Trophoblast cell (in vitro differentiated cells and primary cell): ENCODE results near the gene RALGAPA2.

Experiments
- DNase-seq, 2 donors: peaks; one replicate each; pipeline ENCODE4 v3.0.0-alpha.2; 2016
- H2AFZ ChIP-seq: 2 replicates; pipeline ENCODE4 v1.6.1; 2013; ENCODE audit warnings: low read length, moderate library complexity, mild to moderate bottlenecking; ENCODE audit not compliant: insufficient read depth, poor library complexity
- H2AK5ac ChIP-seq: 2 replicates; pipeline ENCODE4 v1.6.1; 2013; ENCODE audit warnings: mild to moderate bottlenecking, low read length
- H2BK120ac ChIP-seq: 2 replicates; pipeline ENCODE4 v1.6.1; 2013; ENCODE audit warnings: low read length, mild to moderate bottlenecking, moderate library complexity; ENCODE audit not compliant: insufficient read depth, poor library complexity
- H2BK12ac ChIP-seq: 2 replicates; pipeline ENCODE4 v1.6.1; 2013; ENCODE audit warnings: mild to moderate bottlenecking, low read length, moderate library complexity
- H2BK5ac ChIP-seq: 2 replicates; pipeline ENCODE4 v1.6.1; 2013; ENCODE audit warnings: low read length, low read depth, moderate library complexity, mild to moderate bottlenecking; ENCODE audit not compliant: poor library complexity
- H3K14ac ChIP-seq: 2 replicates; pipeline ENCODE4 v1.6.1; 2013; ENCODE audit warnings: mild to moderate bottlenecking, low read length
- H3K18ac ChIP-seq: 2 replicates; pipeline ENCODE4 v1.6.1; 2013; ENCODE audit warnings: mild to moderate bottlenecking, low read length
- H3K23ac ChIP-seq: 2 replicates; pipeline ENCODE4 v1.6.1; 2013; ENCODE audit warnings: low read length
- H3K27ac ChIP-seq: 2 replicates; pipeline ENCODE4 v1.5.1; 2013; ENCODE audit warnings: low read depth, mild to moderate bottlenecking, inconsistent platforms, low read length, moderate library complexity
- H3K27me3 ChIP-seq: 2 replicates; pipeline ENCODE4 v1.6.1; 2013; ENCODE audit warnings: inconsistent platforms, mild to moderate bottlenecking, low read length, moderate library complexity; ENCODE audit not compliant: insufficient read depth
- H3K36me3 ChIP-seq, 2 experiments: 1 replicate in 1 of 2; 2 replicates in 1 of 2; pipeline ENCODE4 v1.6.1; 2013; ENCODE audit warnings: low read length in 2 of 2, mild to moderate bottlenecking in 2 of 2, moderate library complexity in 1 of 2; ENCODE audit not compliant: insufficient read depth in 2 of 2, control insufficient read depth in 1 of 2
- H3K4ac ChIP-seq: 2 replicates; pipeline ENCODE4 v1.6.1; 2013; ENCODE audit warnings: low read depth, mild to moderate bottlenecking, low read length, moderate library complexity
- H3K4me1 ChIP-seq, 2 experiments: 1 replicate in 1 of 2; 2 replicates in 1 of 2; pipeline ENCODE4 v1.6.1; 2013; ENCODE audit warnings: low read length in 2 of 2, mild to moderate bottlenecking in 2 of 2, moderate library complexity in 1 of 2; ENCODE audit not compliant: insufficient read depth in 2 of 2, control insufficient read depth in 1 of 2
- H3K4me2 ChIP-seq: 2 replicates; pipeline ENCODE4 v1.6.1; 2013; ENCODE audit warnings: inconsistent platforms, mild to moderate bottlenecking, low read length, moderate library complexity
- H3K4me3 ChIP-seq: 2 replicates; pipeline ENCODE4 v1.5.1; 2013; ENCODE audit warnings: mild to moderate bottlenecking, low read depth, low read length, inconsistent platforms
- H3K79me1 ChIP-seq: one replicate; pipeline ENCODE4 v1.6.1; 2013; ENCODE audit warnings: low read length
- H3K79me2 ChIP-seq: 2 replicates; pipeline ENCODE4 v1.6.1; 2013; ENCODE audit warnings: low read length, mild to moderate bottlenecking; ENCODE audit not compliant: control insufficient read depth, insufficient read depth, poor library complexity
- H3K9ac ChIP-seq: 2 replicates; pipeline ENCODE4 v1.6.1; 2013; ENCODE audit warnings: mild to moderate bottlenecking, low read length
- H3K9me3 ChIP-seq: 2 replicates; pipeline ENCODE4 v1.6.1; 2013; ENCODE audit warnings: low read depth, mild to moderate bottlenecking, control low read depth, inconsistent platforms, low read length; ENCODE audit not compliant: insufficient read depth
- H4K12ac ChIP-seq: 2 replicates; pipeline ENCODE4 v1.6.1; 2013; ENCODE audit warnings: low read depth, mild to moderate bottlenecking, low read length, moderate library complexity
- H4K8ac ChIP-seq: 2 replicates; pipeline ENCODE4 v1.6.1; 2013; ENCODE audit warnings: low read depth, mild to moderate bottlenecking, low read length, moderate library complexity
- H4K91ac ChIP-seq: one replicate; pipeline ENCODE4 v1.6.1; 2013; ENCODE audit warnings: low read depth, mild to moderate bottlenecking, low read length, moderate library complexity
- WGBS: extraction: QIAGEN DNeasy Blood & Tissue Kit; methylation state at CpG from one replicate; pipeline ENCODE4 v1.1.7; 2013; ENCODE audit warnings: missing lambda C conversion rate; ENCODE audit not compliant: insufficient read length, insufficient coverage; ENCODE audit errors: extremely low coverage; 5-methylcytosine and 5-hydroxymethylcytosine counted together

The RALGAPA2 gene

GRCh38 chr20:20677186-20677585 is 35.3 kb downstream of the RALGAPA2 start:
- no peak overlapping the region for H3K14ac ChIP-seq
- no peak for DNase-seq
- H2BK5ac ChIP-seq: no peak overlapping the region
- H2BK12ac ChIP-seq: no peak overlapping the region
- no peak overlapping the region for H3K4me2 ChIP-seq
- H3K18ac ChIP-seq: no peak overlapping the region
- H3K9ac ChIP-seq: no peak overlapping the region
- no peaks in the 10 kb centered on the region for H3K79me2 ChIP-seq
- H4K8ac ChIP-seq: no peak overlapping the region
- no peak overlapping the region for H4K91ac ChIP-seq
- no peaks in the 10 kb centered on the region for H3K4me1 ChIP-seq
- no peaks in the 10 kb centered on the region for H3K27me3 ChIP-seq
- H2BK120ac ChIP-seq: no peak overlapping the region
- no peaks in the 10 kb centered on the region for H3K9me3 ChIP-seq
- no peak overlapping the region for H2AK5ac ChIP-seq
- H3K36me3 ChIP-seq: no peaks in the 10 kb centered on the region
- H3K4me3 ChIP-seq: no peak overlapping the region
- H3K23ac ChIP-seq: no peak overlapping the region
- H3K79me1 ChIP-seq: no peaks in the 10 kb centered on the region
- no peak overlapping the region for H3K4ac ChIP-seq
- no CpG with 5 or more reads among the region's 3 CpGs for WGBS
- no peak overlapping the region for H2AFZ ChIP-seq
- no peak overlapping the region for H4K12ac ChIP-seq
- no peak overlapping the region for H3K27ac ChIP-seq

- Histone ChIP-seq H3K36me3 (no peaks in the 10 kb centered on the region), H2AFZ (no peak overlapping the region), H3K14ac (no peak overlapping the region), H2BK120ac (no peak overlapping the region), H3K4me3 (no peak overlapping the region), H2BK12ac (no peak overlapping the region), H3K18ac (no peak overlapping the region), H3K4ac (no peak overlapping the region), H3K79me1 (no peaks in the 10 kb centered on the region), H4K91ac (no peak overlapping the region), H2BK5ac (no peak overlapping the region), H3K79me2 (no peaks in the 10 kb centered on the region), H4K12ac (no peak overlapping the region), H2AK5ac (no peak overlapping the region), H4K8ac (no peak overlapping the region), H3K27me3 (no peaks in the 10 kb centered on the region), H3K27ac (no peak overlapping the region), H3K23ac (no peak overlapping the region), H3K4me2 (no peak overlapping the region), H3K4me1 (no peaks in the 10 kb centered on the region), H3K9me3 (no peaks in the 10 kb centered on the region), H3K9ac (no peak overlapping the region)
- DNase-seq: no peak
- no CpG with 5 or more reads among the region's 1 CpG for WGBS
Observed at GRCh38 chr20:20668639-20669038, 43.8 kb downstream of the RALGAPA2 start.

DNA sequence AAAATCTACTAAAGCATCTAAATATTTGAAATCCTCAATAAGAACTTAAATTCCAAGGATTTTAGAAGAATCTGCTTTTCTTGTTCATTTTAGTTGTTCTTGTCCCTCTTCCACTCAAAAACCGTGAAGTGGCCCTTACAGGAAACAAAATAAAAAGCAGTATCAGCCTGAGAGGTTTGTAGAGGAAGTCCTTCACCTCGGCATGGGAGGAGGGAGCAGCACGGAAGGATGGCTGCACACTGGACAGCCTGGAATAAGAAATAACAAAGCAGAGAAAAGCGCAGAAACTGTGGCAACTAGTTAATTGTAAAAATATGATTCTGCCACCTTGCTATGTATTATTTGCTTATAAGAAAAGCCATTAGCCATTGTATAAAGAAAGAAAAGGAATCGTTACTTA is 46.1 kb downstream of the RALGAPA2 start:
- Histone ChIP-seq H3K79me2 (no peaks in the 10 kb centered on the region), H3K4me1 (no peaks in the 10 kb centered on the region), H2AK5ac (no peak overlapping the region), H3K23ac (no peak overlapping the region), H2BK12ac (no peak overlapping the region), H4K91ac (no peak overlapping the region), H3K27ac (no peak overlapping the region), H3K9me3 (no peaks in the 10 kb centered on the region), H3K79me1 (no peaks in the 10 kb centered on the region), H2BK5ac (no peak overlapping the region), H4K12ac (no peak overlapping the region), H3K9ac (no peak overlapping the region), H3K18ac (no peak overlapping the region), H4K8ac (no peak overlapping the region), H3K36me3 (no peaks in the 10 kb centered on the region), H3K27me3 (no peaks in the 10 kb centered on the region), H3K4ac (no peak overlapping the region), H2AFZ (no peak overlapping the region), H2BK120ac (no peak overlapping the region), H3K4me3 (no peak overlapping the region), H3K14ac (no peak overlapping the region), H3K4me2 (no peak overlapping the region)
- no peak for DNase-seq
- no CpG with 5 or more reads among the region's 5 CpGs for WGBS

- Histone ChIP-seq H2BK5ac (no peak overlapping the region), H3K23ac (no peak overlapping the region), H3K27ac (no peak overlapping the region), H3K9ac (no peak overlapping the region), H2BK120ac (no peak overlapping the region), H3K4me3 (no peak overlapping the region), H3K27me3 (no peaks in the 10 kb centered on the region), H3K9me3 (no peaks in the 10 kb centered on the region), H3K79me1 (no peaks in the 10 kb centered on the region), H3K4me1 (no peaks in the 10 kb centered on the region), H3K4ac (no peak overlapping the region), H2BK12ac (no peak overlapping the region), H4K91ac (no peak overlapping the region), H2AK5ac (no peak overlapping the region), H4K12ac (no peak overlapping the region), H2AFZ (no peak overlapping the region), H3K36me3 (no peaks in the 10 kb centered on the region), H3K79me2 (no peaks in the 10 kb centered on the region), H4K8ac (no peak overlapping the region), H3K18ac (no peak overlapping the region), H3K4me2 (no peak overlapping the region), H3K14ac (no peak overlapping the region)
- peak in 1 of 2 donors; percentile 37 for DNase-seq
- no CpG with 5 or more reads among the region's 3 CpGs for WGBS
Observed at GRCh38 chr20:20665606-20666332, 46.7 kb downstream of the RALGAPA2 start.
